ENCODE measurements around the gene RIMBP2. TPM values are rescaled to one million over a fixed set of nuclear protein-coding genes. Genes with fewer than 3 reads are reported as not detected.

The RIMBP2 gene
- total and polyA plus RNA-seq, 9 of the 15 experiments (the other 6 are each of a cell fraction or from before 2014, with no cell fraction given) = not detected

GRCh38 chr12:130465626-130466025, 250.5 kb downstream of the RIMBP2 start:
- Histone ChIP-seq H3K9me3 (replicated peaks; ENCODE audit: control insufficient read depth, insufficient read depth, low read depth, low read length) (no peaks in the 10 kb centered on the region; the same call in 1 of the 2 replicates), H2AFZ (ENCODE audit: low read depth, low read length) (no peak overlapping the region), H3K9ac (ENCODE audit: insufficient read depth in 1 of 2, low read depth in 2 of 2, low read length in 2 of 2) (no peak overlapping the region), H3K4me3 (no peak overlapping the region), H3K9me1 (ENCODE audit: control insufficient read depth, insufficient read depth, low read length) (no peaks in the 10 kb centered on the region), H3K27ac (ENCODE audit: extremely low read depth, low read depth, low read length) (no peak overlapping the region), H3K4me2 (ENCODE audit: insufficient read depth, low read length) (no peak overlapping the region), H3K79me2 (ENCODE audit: control insufficient read depth, insufficient read depth, low read length) (no peaks in the 10 kb centered on the region), H3K36me3 (ENCODE audit: control insufficient read depth, insufficient read depth, low read length) (no peaks in the 10 kb centered on the region), H3K27me3 (ENCODE audit: control insufficient read depth in 2 of 2, insufficient read depth in 2 of 2, low read length in 2 of 2) (peaks cover 0 to 47% of the 10 kb centered on the region in 2 experiments; a peak in 2 of 5 replicates), H3K4me1 (replicated peaks in 1 of 2; ENCODE audit: control insufficient read depth in 2 of 2, insufficient read depth in 2 of 2, low read length in 2 of 2) (0 out of 5 replicates have a peak, but pooled peaks cover 0 to 3% of the 10 kb centered on the region in 2 experiments), H4K20me1 (replicated peaks; ENCODE audit: control insufficient read depth, insufficient read depth, low read length) (no peaks in the 10 kb centered on the region; the same call in 1 of the 2 replicates)
- DNase-seq (ENCODE audit: extremely low read depth in 1 of 4, low spot score in 3 of 4) = no peak
- FAIRE-seq = no peak
- CTCF ChIA-PET (ENCODE audit: low intra/inter-chr PET ratio) = no interaction called here
- 1% methylated on average over 10 of the region's 10 CpGs for WGBS (ENCODE audit: insufficient coverage, low coverage, missing lambda C conversion rate)
- in situ Hi-C loops (cut with MboI) = no loop called here
- intact Hi-C loops (cut with micrococcal nuclease) = no loop called here
- POLR2A ChIA-PET = no interaction called here
- no TSS peak for BruUV-seq (replicated peaks)
- no peak for ATAC-seq
- TF ChIP-seq ZNF785 (CRISPR knock-in tag; IDR thresholded peaks at IDR 0.05) (no peak), TCF7L2 (IDR thresholded peaks at IDR 0.05; ENCODE audit: low read depth, low read length) (no peak), ZNF384 (IDR thresholded peaks at IDR 0.05; ENCODE audit: low read depth, low read length) (no peak), ELK1 (CRISPR knock-in tag; IDR thresholded peaks at IDR 0.05) (no peak), NFYB (IDR thresholded peaks at IDR 0.05; ENCODE audit: extremely low read depth, insufficient read length) (no peak), ELK3 (CRISPR knock-in tag; IDR thresholded peaks at IDR 0.05) (no peak), HINFP (tag; conservative IDR thresholded peaks at IDR 0.05; ENCODE audit: low read depth) (no peak), ESRRB (CRISPR knock-in tag; IDR thresholded peaks at IDR 0.05; ENCODE audit: borderline replicate concordance) (no peak), MAZ (CRISPR knock-in tag; conservative IDR thresholded peaks at IDR 0.05 in 1 of 2, IDR thresholded peaks at IDR 0.05 in 1 of 2) (no peak), E2F1 (CRISPR knock-in tag; IDR thresholded peaks at IDR 0.05) (no peak), ZNF197 (CRISPR knock-in tag; IDR thresholded peaks at IDR 0.05; ENCODE audit: low read depth) (no peak), YY1 (IDR thresholded peaks at IDR 0.05; ENCODE audit: borderline replicate concordance in 1 of 3, control insufficient read depth in 1 of 3, extremely low read depth in 1 of 3, insufficient read depth in 3 of 3, insufficient read length in 1 of 3, insufficient replicate concordance in 2 of 3, low read depth in 1 of 3, low read length in 2 of 3) (no peak), IRF2 (CRISPR knock-in tag; IDR thresholded peaks at IDR 0.05) (no peak), ZNF449 (CRISPR knock-in tag; IDR thresholded peaks at IDR 0.05) (no peak), RFX5 (IDR thresholded peaks at IDR 0.05; ENCODE audit: low read depth, low read length) (no peak), ARID2 (IDR thresholded peaks at IDR 0.05) (no peak)

Data from K562 (cell line).